ENCODE measurements around the gene INF2.

- TF ChIP-seq CTCF (IDR thresholded peaks at IDR 0.05) = no peak
- no peak for TF ChIP-seq POLR2A (IDR thresholded peaks at IDR 0.05)
- no peak for TF ChIP-seq POLR2AphosphoS5 (IDR thresholded peaks at IDR 0.05)
These were observed 20.1 kb downstream of the INF2 start for GRCh38 chr14:104709387-104710039.
